Natural killer cell (primary cell): Measurements from ENCODE around the gene ADORA2B. TPM values are rescaled to one million over a fixed set of nuclear protein-coding genes. Genes with fewer than 3 reads are reported as not detected.

ENCODE experiments used
- ATAC-seq, 3 donors: fragments of 150-1000 bp in 2 of 3; fragments of 200-7000 bp in 1 of 3; cut with Tn5 transposase; 1 replicate in 1 of 3; 2 replicates in 2 of 3; pipeline ENCODE4 v1.10.0; 2021; ENCODE audit warnings: mild to moderate bottlenecking in 2 of 3, moderate library complexity in 2 of 3
- DNase-seq, 2 donors: peaks; one replicate each; pipeline versions ENCODE4 v3.0.0 to v3.0.0-alpha.2; 2013 to 2021; ENCODE audit warnings: mixed read lengths in 1 of 2
- H3K27ac ChIP-seq: one replicate; pipeline ENCODE4 v1.5.1; 2013; ENCODE audit warnings: mild to moderate bottlenecking, low read length
- H3K27me3 ChIP-seq: one replicate; pipeline ENCODE4 v1.6.1; 2013; ENCODE audit warnings: low read length; ENCODE audit not compliant: control insufficient read depth, insufficient read depth
- H3K36me3 ChIP-seq: one replicate; pipeline ENCODE4 v1.6.1; 2013; ENCODE audit warnings: low read length; ENCODE audit not compliant: control insufficient read depth, insufficient read depth
- H3K4me1 ChIP-seq: one replicate; pipeline ENCODE4 v1.6.1; 2013; ENCODE audit warnings: low read length; ENCODE audit not compliant: control insufficient read depth, insufficient read depth
- H3K4me3 ChIP-seq: one replicate; pipeline ENCODE4 v1.5.1; 2013; ENCODE audit warnings: low read length
- H3K9me3 ChIP-seq: one replicate; pipeline ENCODE4 v1.6.1; 2013; ENCODE audit warnings: low read length; ENCODE audit not compliant: control insufficient read depth, insufficient read depth
- H3K27ac Mint-ChIP-seq, 2 donors: one replicate each; pipeline ENCODE4 v1.8.0; 2022; ENCODE audit warnings: mild to moderate bottlenecking in 2 of 2, mixed read lengths in 2 of 2, moderate library complexity in 1 of 2
- H3K27me3 Mint-ChIP-seq, 2 donors: one replicate each; pipeline ENCODE4 v1.8.0; 2022; ENCODE audit warnings: low read depth in 2 of 2, mixed read lengths in 2 of 2
- H3K36me3 Mint-ChIP-seq: one replicate; pipeline ENCODE4 v1.8.0; 2022; ENCODE audit warnings: mixed read lengths
- H3K4me1 Mint-ChIP-seq, 2 donors: one replicate each; pipeline ENCODE4 v1.8.0; 2022; ENCODE audit warnings: mixed read lengths in 2 of 2
- H3K4me3 Mint-ChIP-seq: one replicate; pipeline ENCODE4 v1.8.0; 2022; ENCODE audit warnings: mild to moderate bottlenecking, moderate library complexity, mixed read lengths
- H3K9me3 Mint-ChIP-seq, 2 donors: one replicate each; pipeline ENCODE4 v1.8.0; 2022; ENCODE audit warnings: mixed read lengths in 2 of 2
- CTCF ChIP-seq: fragments of 200-600 bp; IDR thresholded peaks from one replicate; pipeline ENCODE4 v1.8.0; 2022; ENCODE audit warnings: antibody characterized with exemption
- WGBS: methylation state at CpG from one replicate; pipeline ENCODE4 v1.1.7; 2013; ENCODE audit warnings: missing lambda C conversion rate; ENCODE audit not compliant: insufficient coverage; 5-methylcytosine and 5-hydroxymethylcytosine counted together
- intact Hi-C: fragments of 100-400 bp; cut with micrococcal nuclease; formaldehyde crosslinking; loops from one replicate; pipeline ENCODE4 v1.14.2; 2022
- total RNA-seq, 4 donors: library from RNA; stranded (reverse); fragments of 120-200 nt in 1 of 4; gene quantifications; one replicate each; pipeline versions ENCODE4 v1.2.3 to v1.2.4, GENCODE V29; 2013 to 2022

Gene ADORA2B
- total RNA-seq, 3 donors from 2014 or later (not counting 1 experiment from before 2014, with no cell fraction given) = 0.14 to 0.88 (median 0.41) TPM

GRCh38 chr17:15913826-15914225 lies 31.1 kb upstream of the ADORA2B start:
- DNase-seq (no peak), ATAC-seq (no peak)
- H3K9me3 ChIP-seq = no peaks in the 10 kb centered on the region
- H3K4me1 ChIP-seq = peaks cover 18% of the 10 kb centered on the region
- Mint-ChIP-seq H3K9me3 (no peaks in the 10 kb centered on the region), H3K4me1 (peaks cover 25 to 30% of the 10 kb centered on the region in 2 donors), H3K27ac (peak overlapping the region; percentile 79 to 81), H3K4me3 (peak overlapping the region; percentile 25), H3K27me3 (peaks cover 0 to 9% of the 10 kb centered on the region in 2 donors), H3K36me3 (no peaks in the 10 kb centered on the region)
- no peak overlapping the region for H3K4me3 ChIP-seq
- no peaks in the 10 kb centered on the region for H3K36me3 ChIP-seq
- 97% methylated on average over 3 of the region's 3 CpGs for WGBS
- H3K27me3 ChIP-seq = peaks cover 3% of the 10 kb centered on the region
- H3K27ac ChIP-seq = no peak overlapping the region
- intact Hi-C loops = no loop called here
- TF ChIP-seq CTCF = no peak

- Histone ChIP-seq H3K4me1 (peaks cover 18% of the 10 kb centered on the region), H3K4me3 (no peak overlapping the region), H3K27me3 (peaks cover 3% of the 10 kb centered on the region), H3K27ac (no peak overlapping the region), H3K36me3 (no peaks in the 10 kb centered on the region), H3K9me3 (no peaks in the 10 kb centered on the region)
- no peak for TF ChIP-seq CTCF
- Mint-ChIP-seq H3K27ac (peak overlapping the region; percentile 79 to 81), H3K4me1 (peaks cover 25 to 30% of the 10 kb centered on the region in 2 donors), H3K9me3 (no peaks in the 10 kb centered on the region), H3K4me3 (peak overlapping the region; percentile 45), H3K27me3 (peaks cover 0 to 11% of the 10 kb centered on the region in 2 donors), H3K36me3 (no peaks in the 10 kb centered on the region)
- WGBS = 65% methylated on average over 6 of the region's 6 CpGs
- intact Hi-C loops = no loop called here
- peak; percentile 85 to 86 (median 85) for ATAC-seq
- peak; percentile 17 to 22 for DNase-seq
These were observed 30.3 kb upstream of the ADORA2B start for GRCh38 chr17:15914400-15915170.

GRCh38 chr17:15915961-15916360 lies 29.0 kb upstream of the ADORA2B start:
- Histone ChIP-seq H3K27ac (no peak overlapping the region), H3K27me3 (peaks cover 3% of the 10 kb centered on the region), H3K36me3 (no peaks in the 10 kb centered on the region), H3K4me1 (peaks cover 18% of the 10 kb centered on the region), H3K9me3 (no peaks in the 10 kb centered on the region), H3K4me3 (no peak overlapping the region)
- no peak overlapping the region for H3K4me3 Mint-ChIP-seq
- H3K9me3 Mint-ChIP-seq = no peaks in the 10 kb centered on the region
- WGBS = 94% methylated on average over 6 of the region's 6 CpGs
- no peak for ATAC-seq
- no peak for DNase-seq
- intact Hi-C loops = no loop called here
- H3K36me3 Mint-ChIP-seq = no peaks in the 10 kb centered on the region
- TF ChIP-seq CTCF = no peak
- H3K4me1 Mint-ChIP-seq = peaks cover 25 to 30% of the 10 kb centered on the region in 2 donors
- H3K27ac Mint-ChIP-seq = no peak overlapping the region
- peaks cover 0 to 11% of the 10 kb centered on the region in 2 donors for H3K27me3 Mint-ChIP-seq
